Body of pancreas (tissue), 4 donors: ENCODE data around the gene PSMD5. TPM values are rescaled to one million over a fixed set of nuclear protein-coding genes. Genes with fewer than 3 reads are reported as not detected.

Experiments
- ATAC-seq: fragments of 150-250 bp; one replicate; pipeline ENCODE4 v1.9.1; 2016
- DNase-seq, 4 donors: peaks; one replicate each; pipeline ENCODE4 v3.0.0-alpha.2; 2019
- H3K27ac ChIP-seq, 4 donors: fragments of 200-600 bp; sonication (generic); 1 replicate in 3 of 4; 2 replicates in 1 of 4; pipeline versions ENCODE4 v1.5.1 to v1.6.1; 2016 to 2019; ENCODE audit warnings: mild to moderate bottlenecking in 1 of 4, mixed read lengths in 1 of 4, moderate library complexity in 1 of 4
- H3K27me3 ChIP-seq, 2 donors: fragments of 200-600 bp; sonication (generic); one replicate each; pipeline ENCODE4 v1.6.0; 2016; ENCODE audit warnings: mild to moderate bottlenecking in 1 of 2
- H3K36me3 ChIP-seq, 2 donors: fragments of 200-600 bp; sonication (generic); replicated peaks in 1 of 2; 2 replicates each; pipeline ENCODE4 v1.5.1; 2016; ENCODE audit warnings: low read depth in 2 of 2; ENCODE audit not compliant: insufficient read depth in 1 of 2
- H3K4me1 ChIP-seq: fragments of 200-600 bp; sonication (generic); one replicate; pipeline ENCODE4 v1.6.0; 2016
- H3K4me3 ChIP-seq, 2 donors: fragments of 200-600 bp; sonication (generic); 1 replicate in 1 of 2; 2 replicates in 1 of 2; pipeline ENCODE4 v1.5.1; 2016 to 2019
- H3K9me3 ChIP-seq, 3 donors: fragments of 200-600 bp; sonication (generic); 1 replicate in 2 of 3; 2 replicates in 1 of 3; pipeline ENCODE4 v1.5.1; 2016
- POLR2A ChIP-seq, 3 donors: fragments of 450-650 bp; IDR thresholded peaks; one replicate each; pipeline ENCODE4 v1.6.1; 2016; ENCODE audit warnings: antibody characterized with exemption in 3 of 3, mild to moderate bottlenecking in 2 of 3
- WGBS, 2 donors: methylation state at CpG; one replicate each; pipeline ENCODE4 v1.1.5; 2017; 5-methylcytosine and 5-hydroxymethylcytosine counted together
- intact Hi-C: fragments of 100-400 bp; cut with DNase I; formaldehyde crosslinking; loops from one replicate; pipeline ENCODE4 v1.15.1; 2023
- total RNA-seq, 2 donors: library from RNA; depleted of rRNA; stranded (reverse); fragments of >200 nt; gene quantifications; one replicate each; pipeline ENCODE4 v1.1.0, GENCODE V29; 2016
- TF ChIP-seq, protein P1 (sequence below), 7 experiments: fragments of 450-650 bp in 4 of 7; fragments of 200-600 bp in 3 of 7; sonication (generic) in 3 of 7; IDR thresholded peaks; one replicate each; pipeline ENCODE4 v1.5.1; 2016 to 2019; ENCODE audit warnings: antibody characterized with exemption in 7 of 7

PSMD5 gene
- total RNA-seq, 2 donors from 2014 or later: 20.8 to 31.0 TPM

DNA sequence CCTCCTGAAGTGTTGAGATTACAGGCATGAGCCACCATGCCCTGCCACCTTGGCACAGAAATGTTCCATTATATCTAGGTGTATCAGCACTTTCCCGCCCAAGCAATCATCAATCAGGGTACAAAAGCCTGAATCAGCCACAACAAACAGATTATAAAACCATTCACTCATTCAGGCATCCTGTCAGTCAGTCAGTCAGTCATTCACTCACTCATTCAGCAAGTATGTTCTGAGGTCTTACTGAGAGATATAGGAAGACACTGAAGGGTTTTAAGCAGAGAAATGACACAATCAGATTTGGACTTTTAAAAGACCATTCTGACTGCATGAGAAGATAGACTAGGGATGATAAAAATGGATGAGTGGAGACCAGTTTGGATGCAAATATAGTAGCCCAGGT, 13.1 kb downstream of the PSMD5 start:
- ATAC-seq (no peak), DNase-seq (no peak)
- TF ChIP-seq, protein P1, sequence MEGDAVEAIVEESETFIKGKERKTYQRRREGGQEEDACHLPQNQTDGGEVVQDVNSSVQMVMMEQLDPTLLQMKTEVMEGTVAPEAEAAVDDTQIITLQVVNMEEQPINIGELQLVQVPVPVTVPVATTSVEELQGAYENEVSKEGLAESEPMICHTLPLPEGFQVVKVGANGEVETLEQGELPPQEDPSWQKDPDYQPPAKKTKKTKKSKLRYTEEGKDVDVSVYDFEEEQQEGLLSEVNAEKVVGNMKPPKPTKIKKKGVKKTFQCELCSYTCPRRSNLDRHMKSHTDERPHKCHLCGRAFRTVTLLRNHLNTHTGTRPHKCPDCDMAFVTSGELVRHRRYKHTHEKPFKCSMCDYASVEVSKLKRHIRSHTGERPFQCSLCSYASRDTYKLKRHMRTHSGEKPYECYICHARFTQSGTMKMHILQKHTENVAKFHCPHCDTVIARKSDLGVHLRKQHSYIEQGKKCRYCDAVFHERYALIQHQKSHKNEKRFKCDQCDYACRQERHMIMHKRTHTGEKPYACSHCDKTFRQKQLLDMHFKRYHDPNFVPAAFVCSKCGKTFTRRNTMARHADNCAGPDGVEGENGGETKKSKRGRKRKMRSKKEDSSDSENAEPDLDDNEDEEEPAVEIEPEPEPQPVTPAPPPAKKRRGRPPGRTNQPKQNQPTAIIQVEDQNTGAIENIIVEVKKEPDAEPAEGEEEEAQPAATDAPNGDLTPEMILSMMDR (IDR thresholded peaks at IDR 0.05): no peak
- H3K9me3 ChIP-seq: no peaks in the 10 kb centered on the region
- H3K36me3 ChIP-seq: peaks cover 4 to 18% of the 10 kb centered on the region in 2 donors
- H3K4me3 ChIP-seq: no peak overlapping the region
- intact Hi-C loops: no loop called here
- H3K27me3 ChIP-seq: no peaks in the 10 kb centered on the region
- WGBS, 2 donors: 79 to 88% methylated on average over 1 of the region's 1 CpG
- no peaks in the 10 kb centered on the region for H3K4me1 ChIP-seq
- no peak overlapping the region for H3K27ac ChIP-seq

DNA sequence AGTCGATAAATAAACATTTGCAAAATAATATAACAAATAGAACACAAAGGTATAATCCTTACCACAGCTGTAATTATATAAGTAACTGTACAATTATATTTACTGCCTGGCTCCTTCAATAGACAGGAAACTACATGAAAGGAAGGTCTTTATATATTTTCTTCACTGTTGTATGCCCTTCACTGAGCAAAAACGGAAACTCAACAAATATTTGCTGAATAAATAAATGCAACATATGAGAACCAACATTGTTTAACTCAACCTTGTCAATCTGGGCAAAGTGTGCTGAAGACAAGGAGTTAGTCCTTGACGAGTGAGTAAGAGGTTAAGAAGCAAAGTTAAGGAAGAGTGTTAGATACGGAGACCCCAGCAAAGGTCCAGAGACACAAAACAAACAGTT, 22.6 kb downstream of the PSMD5 start:
- no peak overlapping the region for H3K27ac ChIP-seq
- DNase-seq (no peak), ATAC-seq (no peak)
- no peaks in the 10 kb centered on the region for H3K4me1 ChIP-seq
- intact Hi-C loops: no loop called here
- WGBS, 2 donors: 43 to 56% methylated on average over 4 of the region's 4 CpGs
- no peaks in the 10 kb centered on the region for H3K9me3 ChIP-seq
- no peaks in the 10 kb centered on the region for H3K27me3 ChIP-seq
- H3K36me3 ChIP-seq: peaks cover 0 to 13% of the 10 kb centered on the region in 2 donors
- H3K4me3 ChIP-seq: no peak overlapping the region
- no peak for TF ChIP-seq POLR2A (IDR thresholded peaks at IDR 0.05)
- TF ChIP-seq, protein P1 (IDR thresholded peaks at IDR 0.05): no peak

DNA sequence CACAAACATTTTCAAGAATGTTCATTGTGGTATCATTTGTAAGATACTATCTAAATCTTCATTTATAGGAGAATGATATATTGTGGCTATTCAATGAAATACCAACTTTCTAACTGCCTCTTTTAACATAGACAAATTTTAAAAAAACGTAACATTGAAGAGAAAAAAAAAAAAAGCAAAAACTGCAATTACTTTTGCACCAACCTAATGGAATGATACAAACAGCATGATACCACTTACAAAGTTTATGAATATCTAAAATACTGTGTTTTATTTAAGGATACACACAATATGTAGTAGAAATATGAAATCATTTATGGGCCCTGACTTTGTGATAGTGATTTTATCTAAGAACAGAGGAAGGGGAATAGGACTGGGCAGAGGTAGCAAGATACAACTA, 24.1 kb downstream of the PSMD5 start:
- Histone ChIP-seq H3K4me1 (no peaks in the 10 kb centered on the region), H3K27ac (no peak overlapping the region), H3K9me3 (no peaks in the 10 kb centered on the region), H3K4me3 (no peak overlapping the region), H3K36me3 (peaks cover 0 to 12% of the 10 kb centered on the region in 2 donors), H3K27me3 (no peaks in the 10 kb centered on the region)
- intact Hi-C loops: no loop called here
- WGBS, 2 donors: 90 to 95% methylated on average over 1 of the region's 1 CpG
- no peak for TF ChIP-seq POLR2A (IDR thresholded peaks at IDR 0.05)
- TF ChIP-seq, protein P1 (IDR thresholded peaks at IDR 0.05): no peak
- DNase-seq: no peak
- ATAC-seq: no peak

DNA sequence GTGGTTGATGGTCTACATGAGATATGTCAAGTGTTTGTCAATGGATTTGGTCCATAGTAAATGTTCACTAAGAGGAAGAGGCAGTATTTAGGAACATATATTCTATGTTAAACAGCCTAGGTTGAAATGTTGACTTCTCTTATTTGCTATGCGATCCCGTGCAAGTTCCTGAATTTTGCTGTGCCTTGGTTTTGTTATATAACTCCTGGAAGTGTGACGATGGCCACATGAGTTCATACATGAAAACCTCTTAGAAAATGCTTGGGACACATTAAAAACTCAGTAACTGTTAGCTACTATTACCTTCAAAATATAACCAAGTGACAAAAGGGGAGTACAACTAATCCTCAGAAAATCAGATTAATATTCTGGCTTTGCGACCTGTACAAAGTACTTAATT, 27.6 kb downstream of the PSMD5 start:
- intact Hi-C loops: no loop called here
- no peaks in the 10 kb centered on the region for H3K27me3 ChIP-seq
- no peak for TF ChIP-seq POLR2A (IDR thresholded peaks at IDR 0.05)
- TF ChIP-seq, protein P1 (IDR thresholded peaks at IDR 0.05): no peak
- ATAC-seq: no peak
- no peak overlapping the region for H3K27ac ChIP-seq
- H3K4me3 ChIP-seq: no peak overlapping the region
- H3K9me3 ChIP-seq: no peaks in the 10 kb centered on the region
- DNase-seq: no peak
- 91 to 94% methylated on average over 4 of the region's 4 CpGs for WGBS, 2 donors
- no peaks in the 10 kb centered on the region for H3K4me1 ChIP-seq
- H3K36me3 ChIP-seq: peaks cover 0 to 5% of the 10 kb centered on the region in 2 donors

DNA sequence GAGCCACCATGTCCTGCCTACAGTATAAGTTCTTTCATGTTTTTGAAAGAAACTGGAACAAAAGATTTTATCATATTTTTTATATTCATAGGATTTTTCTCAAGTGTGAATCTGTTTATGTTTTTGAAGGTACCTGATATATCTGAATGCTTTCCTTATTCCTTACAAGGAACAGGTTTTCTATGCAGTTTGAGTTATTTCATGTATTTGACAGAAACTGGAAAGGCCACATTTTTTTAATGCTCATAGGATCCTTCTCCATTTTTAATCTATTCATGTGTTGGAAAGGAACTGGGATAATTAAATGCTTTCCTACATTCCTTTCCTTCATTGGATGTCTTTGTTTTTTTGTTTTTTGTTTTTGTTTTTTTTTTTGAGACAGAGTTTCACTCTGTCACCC, 33.8 kb downstream of the PSMD5 start:
- TF ChIP-seq, protein P1 (IDR thresholded peaks at IDR 0.05): no peak
- no peaks in the 10 kb centered on the region for H3K27me3 ChIP-seq
- H3K36me3 ChIP-seq: no peaks in the 10 kb centered on the region
- peaks cover 0 to 4% (median 0%) of the 10 kb centered on the region in 3 donors for H3K9me3 ChIP-seq
- H3K4me1 ChIP-seq: no peaks in the 10 kb centered on the region
- DNase-seq: no peak
- intact Hi-C loops: no loop called here
- H3K27ac ChIP-seq: no peak overlapping the region
- no peak overlapping the region for H3K4me3 ChIP-seq
- no peak for ATAC-seq
